Measurements from ENCODE around the gene SREK1IP1.

- TF ChIP-seq CTCF (IDR thresholded peaks at IDR 0.05; ENCODE audit: low read depth, low read length) (no peak), EZH2phosphoT487 (IDR thresholded peaks at IDR 0.05; ENCODE audit: low read depth) (no peak)
Observed at GRCh38 chr5:64807520-64807919, 39.0 kb upstream of the SREK1IP1 start.
